SK-N-SH (cell line): ENCODE results near the gene MYD88. TPM values are rescaled to one million over a fixed set of nuclear protein-coding genes. Genes with fewer than 3 reads are reported as not detected.

Experiments used
- CTCF ChIA-PET: fragments of 300-600, 350-600 bp; formaldehyde crosslinking; extraction: SDS; loops from one replicate; lab custom pipeline; 2021; lab: Yijun Ruan, JAX
- POLR2A ChIA-PET: fragments of 350-600 bp; sonication (Branson Sonifier 250); formaldehyde crosslinking; extraction: SDS; loops from one replicate; lab custom pipeline; 2020; ENCODE audit warnings: antibody characterized with exemption, inconsistent platforms; lab: Yijun Ruan, JAX
- DNase-seq: peaks from one replicate; pipeline ENCODE4 v3.0.0; 2012
- H2AFZ ChIP-seq: fragments of 200-600 bp; sonication (generic); 2 replicates; pipeline ENCODE4 v1.8.1; 2016; ENCODE audit warnings: antibody characterized with exemption, mild to moderate bottlenecking, low read depth
- H3F3A ChIP-seq: fragments of 200-600 bp; sonication (generic); replicated peaks from 2 replicates; pipeline ENCODE3; 2016; ENCODE audit warnings: antibody characterized with exemption, mild to moderate bottlenecking; ENCODE audit not compliant: insufficient read depth
- H3K27ac ChIP-seq, 2 experiments: fragments of 200-500 bp in 1 of 2; fragments of 200-600 bp in 1 of 2; sonication (Bioruptor generic) in 1 of 2; sonication (generic), shearing (Covaris generic) in 1 of 2; 2 replicates each; pipeline versions ENCODE4 v1.5.1 to v1.6.1; 2014 to 2016; ENCODE audit warnings: low read depth in 2 of 2, inconsistent platforms in 1 of 2, low read length in 1 of 2, mild to moderate bottlenecking in 1 of 2, mixed read lengths in 1 of 2
- H3K27me3 ChIP-seq: fragments of 200-600 bp; sonication (generic), shearing (Covaris generic); 2 replicates; pipeline ENCODE4 v1.6.1; 2016; ENCODE audit warnings: mixed run types; ENCODE audit not compliant: insufficient read depth
- H3K36me3 ChIP-seq, 2 experiments: fragments of 200-500 bp in 1 of 2; fragments of 200-600 bp in 1 of 2; sonication (Bioruptor generic) in 1 of 2; sonication (generic) in 1 of 2; replicated peaks in 1 of 2; 2 replicates each; pipeline versions ENCODE3 to v1.5.1; 2014 to 2016; ENCODE audit warnings: low read length in 1 of 2, mild to moderate bottlenecking in 1 of 2; ENCODE audit not compliant: insufficient read depth in 2 of 2, control insufficient read depth in 1 of 2
- H3K4me1 ChIP-seq, 2 experiments: fragments of 200-500 bp in 1 of 2; fragments of 200-600 bp in 1 of 2; sonication (Bioruptor generic) in 1 of 2; sonication (generic), shearing (Covaris generic) in 1 of 2; 2 replicates each; pipeline versions ENCODE4 v1.5.1 to v1.6.1; 2014 to 2016; ENCODE audit warnings: low read depth in 1 of 2, low read length in 1 of 2, mixed run types in 1 of 2; ENCODE audit not compliant: insufficient read depth in 2 of 2, control insufficient read depth in 1 of 2
- H3K4me2 ChIP-seq: fragments of 200-600 bp; sonication (generic), shearing (Covaris generic); 2 replicates; pipeline ENCODE4 v1.6.1; 2017; ENCODE audit warnings: mixed run types
- H3K4me3 ChIP-seq, 2 experiments: fragments of 200-500 bp in 1 of 2; fragments of 200-600 bp in 1 of 2; sonication (Bioruptor generic) in 1 of 2; sonication (generic), shearing (Covaris generic) in 1 of 2; 2 replicates each; pipeline versions ENCODE4 v1.5.1 to v1.8.1; 2014 to 2016; ENCODE audit warnings: low read depth in 2 of 2, inconsistent platforms in 1 of 2, low read length in 1 of 2, mild to moderate bottlenecking in 1 of 2, mixed read lengths in 1 of 2, moderate library complexity in 1 of 2
- H3K79me2 ChIP-seq: fragments of 200-600 bp; sonication (generic); 2 replicates; pipeline ENCODE4 v1.8.1; 2017; ENCODE audit warnings: mild to moderate bottlenecking; ENCODE audit not compliant: insufficient read depth
- H3K9ac ChIP-seq: fragments of 200-600 bp; sonication (generic); 2 replicates; pipeline ENCODE4 v1.6.1; 2017; ENCODE audit warnings: mixed run types
- H3K9me2 ChIP-seq: fragments of 200-600 bp; sonication (generic); 2 replicates; pipeline ENCODE4 v1.6.1; 2017; ENCODE audit warnings: mixed run types
- H3K9me3 ChIP-seq: fragments of 200-600 bp; sonication (generic); 2 replicates; pipeline ENCODE4 v1.6.1; 2017; ENCODE audit warnings: mixed run types, mild to moderate bottlenecking, moderate library complexity
- H4K20me1 ChIP-seq: fragments of 200-600 bp; sonication (generic); 2 replicates; pipeline ENCODE4 v1.6.1; 2017; ENCODE audit warnings: mild to moderate bottlenecking, mixed run types; ENCODE audit not compliant: insufficient read depth
- ELF1 ChIP-seq: IDR thresholded peaks from 2 replicates; pipeline ENCODE4 v1.4.0; 2012
- EP300 ChIP-seq, 2 experiments: IDR thresholded peaks; 2 replicates each; pipeline versions ENCODE4 v1.4.0 to v1.6.1; 2012; ENCODE audit warnings: borderline replicate concordance in 1 of 2, low read depth in 1 of 2, low read length in 1 of 2
- EZH2phosphoT487 ChIP-seq: fragments of 200-600 bp; sonication (generic); IDR thresholded peaks from 2 replicates; pipeline ENCODE4 v1.6.1; 2017; ENCODE audit warnings: low read depth, mixed run types, mild to moderate bottlenecking, antibody characterized with exemption, moderate library complexity, borderline replicate concordance
- FOXJ3 ChIP-seq: sonication (generic); formaldehyde crosslinking; IDR thresholded peaks from 2 replicates; pipeline ENCODE4 v1.5.1; 2020; ENCODE audit warnings: mild to moderate bottlenecking, missing genetic modification reagents
- FOXM1 ChIP-seq: IDR thresholded peaks from 2 replicates; pipeline ENCODE4 v1.4.0; 2012; ENCODE audit warnings: low read depth, mild to moderate bottlenecking
- IRF3 ChIP-seq: fragments of 150-350 bp; IDR thresholded peaks from 2 replicates; pipeline ENCODE4 v1.6.1; 2016; ENCODE audit warnings: mild to moderate bottlenecking, low read depth, low read length
- JUND ChIP-seq: IDR thresholded peaks from 2 replicates; pipeline ENCODE4 v1.4.0; 2012
- NRF1 ChIP-seq: IDR thresholded peaks from 2 replicates; pipeline ENCODE4 v1.6.1; 2012; ENCODE audit warnings: low read depth, mild to moderate bottlenecking, low read length
- PBX3 ChIP-seq: IDR thresholded peaks from 2 replicates; pipeline ENCODE4; 2012
- RCOR1 ChIP-seq: fragments of 150-350 bp; IDR thresholded peaks from 2 replicates; pipeline ENCODE4 v1.6.1; 2017; ENCODE audit warnings: antibody characterized with exemption, low read length
- REST ChIP-seq: IDR thresholded peaks from 2 replicates; pipeline ENCODE4 v1.6.1; 2012; ENCODE audit warnings: mild to moderate bottlenecking, low read depth, low read length, moderate library complexity
- RFX5 ChIP-seq: IDR thresholded peaks from 2 replicates; pipeline ENCODE4 v1.6.1; 2012; ENCODE audit warnings: mild to moderate bottlenecking, improper control_type of control experiment, low read length
- RXRA ChIP-seq: IDR thresholded peaks from 2 replicates; pipeline ENCODE4 v1.4.0; 2012; ENCODE audit warnings: low read depth, mild to moderate bottlenecking, borderline replicate concordance
- SMC3 ChIP-seq: IDR thresholded peaks from 2 replicates; pipeline ENCODE4 v1.6.1; 2012; ENCODE audit warnings: low read depth, low read length, improper control_type of control experiment
- TCF12 ChIP-seq: IDR thresholded peaks from 2 replicates; pipeline ENCODE4 v1.4.0; 2012
- USF1 ChIP-seq: IDR thresholded peaks from 2 replicates; pipeline ENCODE4 v1.4.0; 2012; ENCODE audit warnings: low read depth, borderline replicate concordance
- USF2 ChIP-seq: fragments of 150-350 bp; IDR thresholded peaks from 2 replicates; pipeline ENCODE4 v1.6.1; 2017; ENCODE audit warnings: antibody characterized with exemption, low read length, low read depth, borderline replicate concordance
- YY1 ChIP-seq: IDR thresholded peaks from 2 replicates; pipeline ENCODE4 v1.4.0; 2012; ENCODE audit warnings: low read depth, mild to moderate bottlenecking
- WGBS: methylation state at CpG from one replicate; pipeline ENCODE4 v1.1.6; 2017; ENCODE audit warnings: low lambda C conversion rate; 5-methylcytosine and 5-hydroxymethylcytosine counted together
- polyA plus RNA-seq, 3 experiments: library from polyadenylated mRNA; depleted of rRNA; stranded (reverse); fragments of >200 nt; gene quantifications; 2 replicates each; pipeline ENCODE4 v1.2.3, GENCODE V29; 2012

Gene MYD88
- polyA plus RNA-seq, 1 of the 3 experiments (the other 2 are of a cell fraction): 24.0 TPM

- TF ChIP-seq REST (no peak), IRF3 (no peak), FOXM1 (no peak)
- Histone ChIP-seq H3K79me2 (no peaks in the 10 kb centered on the region; the same call in 1 of the 2 replicates), H3K36me3 (peaks cover 36 to 81% of the 10 kb centered on the region in 2 experiments), H3K9ac (no peak overlapping the region), H3K4me3 (no peak overlapping the region), H3F3A (no peaks in the 10 kb centered on the region), H3K9me2 (no peaks in the 10 kb centered on the region), H3K27ac (no peak overlapping the region), H3K9me3 (no peaks in the 10 kb centered on the region), H2AFZ (no peak overlapping the region), H4K20me1 (no peaks in the 10 kb centered on the region), H3K4me1 (no peaks in the 10 kb centered on the region), H3K27me3 (no peaks in the 10 kb centered on the region), H3K4me2 (no peak overlapping the region)
- POLR2A ChIA-PET: no interaction called here
- no peak for DNase-seq
- 100% methylated on average over 1 of the region's 1 CpG for WGBS
- CTCF ChIA-PET: interaction anchor here (0.8 to 2.3 kb wide), 2 partner anchors 9 to 11 kb away, joined by 4 to 7 read pairs; no protein-coding TSS in a partner anchor
These were observed 10.2 kb upstream of the MYD88 start for GRCh38 chr3:38128303-38128655.

- no peaks in the 10 kb centered on the region for H3K27me3 ChIP-seq
- H3K4me3 ChIP-seq: no peak overlapping the region
- H3K36me3 ChIP-seq: peaks cover 40 to 89% of the 10 kb centered on the region in 2 experiments
- H2AFZ ChIP-seq: no peak overlapping the region
- TF ChIP-seq SMC3: no peak
- TF ChIP-seq TCF12: no peak
- TF ChIP-seq IRF3: no peak
- no peak for TF ChIP-seq EP300 (IDR thresholded peaks at IDR 0.05; ENCODE audit: borderline replicate concordance in 1 of 2, low read depth in 1 of 2, low read length in 1 of 2)
- no peak for TF ChIP-seq ELF1
- no peak for TF ChIP-seq RXRA
- no peak for TF ChIP-seq USF2
- TF ChIP-seq RCOR1: no peak
- TF ChIP-seq PBX3: no peak
- no peak for TF ChIP-seq EZH2phosphoT487
- no peak for TF ChIP-seq FOXJ3 (CRISPR knock-in tag)
- TF ChIP-seq USF1: no peak
- no peak for TF ChIP-seq YY1
- TF ChIP-seq RFX5: no peak
- no peak for TF ChIP-seq JUND
- TF ChIP-seq NRF1: no peak
- ChIA-PET POLR2A (no interaction called here), CTCF (interaction anchor here (2.3 kb wide), 1 partner anchor 11 kb away, joined by 7 read pairs; no protein-coding TSS in a partner anchor)
- no peak overlapping the region for H3K9ac ChIP-seq
- no peaks in the 10 kb centered on the region for H4K20me1 ChIP-seq
- H3K4me1 ChIP-seq: no peaks in the 10 kb centered on the region
- no peak for DNase-seq
- no peak overlapping the region for H3K27ac ChIP-seq
- no peaks in the 10 kb centered on the region for H3F3A ChIP-seq
- peaks cover under 1% of the 10 kb centered on the region; the same call in 1 of the 2 replicates for H3K79me2 ChIP-seq
- H3K4me2 ChIP-seq: no peak overlapping the region
- no peaks in the 10 kb centered on the region for H3K9me3 ChIP-seq
- WGBS: 100% methylated on average over 5 of the region's 5 CpGs
- H3K9me2 ChIP-seq: no peaks in the 10 kb centered on the region
These were observed 9.4 kb upstream of the MYD88 start for GRCh38 chr3:38129058-38129457.
